HG03045 (cell line): ENCODE data around the gene SLC12A4.
"Not testable (repeated sequence)": the region's sequence is repeated elsewhere in the genome, so short reads cannot be mapped to it uniquely, and the experiment has no call there.

Experiments used
- ATAC-seq: cut with Tn5 transposase; IDR thresholded peaks from one replicate; pipeline ENCODE4 v1.9.1; 2021; ENCODE audit warnings: mild to moderate bottlenecking, moderate library complexity; ENCODE audit not compliant: unreplicated experiment

SLC12A4 gene

GRCh38 chr16:67988675-67989074 is 20.2 kb upstream of the SLC12A4 start:
- ATAC-seq = no peak

DNA sequence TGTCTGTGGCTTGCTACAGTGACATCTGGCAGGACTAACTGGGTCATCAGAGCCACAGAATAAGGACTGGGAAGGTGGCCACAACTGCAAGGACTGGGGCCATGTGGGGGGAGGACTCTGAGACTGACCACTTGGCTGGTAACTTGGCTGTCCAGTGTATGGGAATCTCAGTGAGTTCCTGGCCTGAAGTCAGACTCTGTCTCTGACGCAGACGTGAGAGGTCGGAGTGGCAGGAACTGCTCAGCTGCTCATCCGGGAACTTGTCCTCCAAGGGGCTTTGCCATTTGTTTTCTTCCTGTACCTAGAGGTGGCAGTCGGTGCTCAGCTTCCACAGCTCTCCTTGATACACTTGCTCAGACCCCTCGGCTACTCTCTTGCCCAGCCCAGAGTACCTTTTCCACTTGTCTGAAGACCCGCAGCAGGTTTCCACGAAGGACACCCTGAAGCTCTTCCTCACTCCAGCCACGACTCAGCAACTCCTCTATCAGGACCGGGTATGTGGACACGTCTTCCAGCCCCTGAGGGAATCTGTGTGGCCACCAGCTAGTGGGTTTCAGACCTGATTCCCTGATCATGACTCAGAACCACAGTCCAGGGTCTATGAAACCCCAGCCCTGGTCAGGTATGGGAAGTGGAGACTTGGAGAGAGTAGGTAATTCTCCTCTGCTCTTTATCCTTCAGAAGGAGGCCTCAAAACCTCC is 19.2 kb upstream of the SLC12A4 start:
- no peak for ATAC-seq

- no peak for ATAC-seq
Observed at GRCh38 chr16:67986949-67987348, 18.5 kb upstream of the SLC12A4 start.

GRCh38 chr16:67982011-67982696 is 13.7 kb upstream of the SLC12A4 start:
- no peak for ATAC-seq

DNA sequence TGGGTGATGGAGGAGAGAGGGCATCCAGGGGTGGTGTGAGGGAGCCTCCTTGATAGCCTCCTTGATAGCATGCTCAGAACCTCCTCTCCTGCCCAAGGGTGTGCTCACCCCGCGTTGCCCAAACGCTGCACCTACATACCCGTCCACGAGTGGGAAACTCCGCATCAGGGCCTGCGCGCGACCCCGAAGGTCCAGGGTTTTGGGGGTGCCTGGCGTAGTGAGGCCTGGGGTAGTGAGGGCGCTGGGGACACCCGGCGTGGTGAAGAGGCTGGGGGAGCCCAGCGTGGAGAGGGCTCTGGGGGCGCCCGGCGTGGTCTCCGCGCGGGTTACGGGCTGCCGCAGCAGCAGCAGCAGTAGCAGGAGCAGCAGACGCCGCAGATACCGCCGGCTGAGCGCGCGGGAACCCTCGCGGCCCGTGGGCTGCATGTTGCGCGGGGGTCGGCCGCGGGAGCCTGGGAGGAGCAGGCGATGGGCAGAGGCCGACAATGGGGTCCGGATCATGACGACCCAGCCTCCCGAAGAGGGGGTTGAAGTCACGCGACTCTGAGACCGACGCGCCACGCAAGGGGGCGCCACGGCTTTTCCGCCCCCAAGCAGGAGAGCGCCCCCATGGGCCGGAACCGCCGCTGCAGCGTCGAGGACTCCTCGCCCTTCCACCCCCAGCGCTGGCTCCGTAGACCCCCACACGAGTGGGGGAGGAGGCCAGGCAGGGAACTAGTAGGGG is 11.7 kb upstream of the SLC12A4 start, which contains the start of gene DPEP3:
Gene DPEP3, minus strand, starts transcription at position 545 of the 724 bp plus-strand sequence. Its CDS starts 119 bp downstream, at position 426.
- no peak for ATAC-seq

DNA sequence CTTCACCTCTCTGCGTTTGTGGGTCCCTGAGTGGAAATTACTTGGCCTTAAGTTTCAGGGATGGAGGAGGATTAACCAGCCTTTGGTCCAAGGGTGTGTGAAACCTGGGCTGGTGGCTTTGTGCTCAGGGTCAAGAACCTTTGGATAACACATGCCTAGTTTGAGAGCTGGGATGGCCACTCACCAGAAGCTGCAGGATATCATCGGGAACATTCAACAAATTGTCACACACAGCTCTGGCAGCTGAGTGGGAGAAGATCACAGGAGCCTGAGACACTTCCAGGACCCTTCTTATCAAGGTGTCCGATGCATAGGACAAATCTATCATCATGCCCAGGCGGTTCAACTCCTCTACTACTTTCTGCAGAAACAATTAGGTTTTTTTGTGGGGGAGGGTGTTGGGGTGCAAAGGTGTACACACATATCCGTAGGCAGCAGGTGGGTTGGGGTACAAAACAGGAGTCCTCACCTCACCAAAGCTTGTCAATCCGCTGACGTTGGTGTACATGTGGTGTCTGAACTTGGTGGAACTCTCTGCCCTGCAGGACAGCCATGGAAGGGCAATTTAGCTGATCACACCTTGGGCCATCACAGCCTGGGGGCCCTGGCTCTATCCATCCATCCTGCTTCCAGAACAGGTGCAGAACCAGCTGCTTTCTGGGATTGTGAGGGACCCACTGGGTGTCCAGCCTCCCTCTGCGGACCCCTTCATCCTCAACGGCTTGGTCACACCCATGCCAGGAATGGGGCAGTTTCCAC is 9.2 kb upstream of the SLC12A4 start:
- ATAC-seq = no peak

GRCh38 chr16:67977005-67977404 is 8.6 kb upstream of the SLC12A4 start:
- no peak for ATAC-seq

GRCh38 chr16:67976205-67976604 is 7.8 kb upstream of the SLC12A4 start:
- no peak for ATAC-seq

DNA sequence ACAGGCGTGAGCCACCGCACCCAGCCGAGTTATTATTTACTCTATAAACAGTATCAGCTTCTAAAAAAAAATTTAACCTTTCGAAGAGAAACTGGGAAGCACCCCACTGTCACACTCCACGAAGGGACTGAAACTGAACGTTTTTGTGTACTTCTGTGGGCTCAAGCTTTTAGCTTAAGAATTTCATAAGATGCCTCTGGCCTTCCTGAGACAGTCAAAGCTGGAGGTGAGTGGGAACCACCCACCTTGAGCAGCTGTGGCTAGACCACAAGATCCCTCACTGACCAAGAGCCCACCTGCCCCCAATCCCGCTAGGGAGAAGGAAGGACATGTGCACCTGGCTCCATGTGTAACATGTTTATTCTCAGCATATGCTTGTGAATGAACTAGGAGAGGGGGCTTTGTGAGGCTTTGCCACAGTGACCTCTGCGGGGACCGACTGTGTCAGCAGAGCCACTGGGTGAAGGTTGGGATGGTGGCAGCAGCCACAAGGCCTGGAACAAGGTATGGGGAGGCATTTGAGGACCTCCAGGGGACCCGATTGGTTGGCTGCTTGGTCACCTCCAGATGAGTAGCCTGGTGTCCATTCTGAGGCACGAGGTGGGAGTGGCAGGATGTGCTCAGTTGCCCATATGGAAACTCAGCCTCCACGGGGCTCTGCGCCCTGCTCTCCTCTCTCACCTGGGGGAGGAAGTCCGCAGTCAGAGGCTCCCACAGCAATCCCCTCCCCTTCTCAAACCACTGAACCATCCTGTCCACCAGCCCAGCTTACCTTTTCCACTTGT is 7.1 kb upstream of the SLC12A4 start:
- ATAC-seq = peak; percentile 46

GRCh38 chr16:67972285-67972684 is 3.8 kb upstream of the SLC12A4 start:
- not testable (repeated sequence) for ATAC-seq

- ATAC-seq = no peak
Observed at GRCh38 chr16:67971111-67971510, 2.7 kb upstream of the SLC12A4 start.

DNA sequence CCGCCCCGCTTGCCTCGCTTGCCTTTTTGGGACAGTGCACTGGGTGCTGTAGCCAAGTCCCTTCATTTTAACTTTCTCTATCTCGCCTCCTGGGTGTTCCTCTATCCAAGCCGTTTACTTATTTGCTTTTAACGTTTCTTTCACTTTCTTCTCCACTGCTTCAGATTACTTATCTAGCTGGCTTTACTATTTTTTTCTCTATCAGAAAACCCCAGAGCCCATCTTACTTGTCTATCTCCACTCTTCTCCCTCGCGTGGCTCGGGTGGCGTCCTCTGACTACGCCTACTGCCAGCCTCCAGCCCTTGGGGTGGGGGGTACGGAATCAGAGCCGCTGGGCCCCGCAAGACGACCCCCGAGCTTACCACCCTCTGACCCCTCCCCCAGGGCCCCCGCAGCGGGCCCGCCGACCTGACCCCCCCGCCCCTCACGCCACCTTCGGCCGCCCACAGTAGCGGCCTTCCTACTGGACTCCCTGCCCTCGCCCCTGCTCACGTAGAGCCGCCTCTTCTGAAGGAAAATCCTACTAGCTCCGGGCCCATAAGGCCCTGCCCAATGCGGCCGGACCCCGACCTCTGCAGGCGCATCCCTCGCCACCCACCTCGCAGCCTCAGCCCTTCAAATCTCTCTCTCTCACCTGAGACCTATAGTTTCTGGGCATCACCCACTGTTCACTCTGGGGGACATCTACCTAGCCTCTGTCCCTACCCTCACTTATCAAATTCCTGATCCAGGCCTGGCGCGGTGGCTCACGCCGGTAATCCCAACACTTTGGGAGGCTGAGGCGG is 1.0 kb upstream of the SLC12A4 start:
- ATAC-seq = no peak

GRCh38 chr16:67967958-67968399 is 458 bp downstream of the SLC12A4 start:
- peak; percentile 21 for ATAC-seq

DNA sequence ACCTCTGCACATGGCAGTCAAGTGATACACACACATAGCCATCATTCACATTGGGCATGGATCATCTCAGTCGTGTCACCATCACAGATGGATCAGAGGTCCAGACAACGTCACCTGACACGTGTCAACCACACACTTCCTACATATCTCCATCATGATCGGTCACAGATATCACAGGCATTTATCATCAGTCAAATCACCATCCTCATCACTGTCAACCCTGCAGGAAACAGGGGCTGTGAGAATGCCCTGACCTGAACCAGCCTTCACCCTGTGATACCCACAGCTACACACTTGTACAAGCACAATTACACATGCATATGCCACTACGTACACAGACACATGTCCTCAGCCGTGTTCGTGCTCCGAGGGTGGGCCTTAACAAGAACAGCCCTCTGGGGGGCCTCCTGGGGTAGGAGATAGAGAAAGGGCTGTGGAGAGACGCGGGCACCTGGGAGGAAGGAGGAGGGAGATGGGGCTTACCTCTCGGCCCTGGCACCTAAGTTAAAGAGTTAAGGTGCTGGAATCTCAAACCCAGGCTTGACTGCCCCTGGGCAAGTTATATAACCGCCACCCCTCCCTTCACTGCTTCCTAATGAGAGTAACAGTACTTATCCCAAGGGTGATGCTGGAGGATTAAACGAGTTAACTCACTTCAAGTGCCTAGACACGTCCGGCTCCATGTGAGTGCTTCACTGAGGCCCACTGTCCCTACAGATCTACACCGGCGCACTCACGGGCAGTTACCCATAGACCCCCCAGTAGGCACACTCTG is 1.1 kb downstream of the SLC12A4 start:
- no peak for ATAC-seq

- no peak for ATAC-seq
Observed at GRCh38 chr16:67966549-67967182, 1.8 kb downstream of the SLC12A4 start.

- no peak for ATAC-seq
Observed at GRCh38 chr16:67965668-67966548, 2.5 kb downstream of the SLC12A4 start.

DNA sequence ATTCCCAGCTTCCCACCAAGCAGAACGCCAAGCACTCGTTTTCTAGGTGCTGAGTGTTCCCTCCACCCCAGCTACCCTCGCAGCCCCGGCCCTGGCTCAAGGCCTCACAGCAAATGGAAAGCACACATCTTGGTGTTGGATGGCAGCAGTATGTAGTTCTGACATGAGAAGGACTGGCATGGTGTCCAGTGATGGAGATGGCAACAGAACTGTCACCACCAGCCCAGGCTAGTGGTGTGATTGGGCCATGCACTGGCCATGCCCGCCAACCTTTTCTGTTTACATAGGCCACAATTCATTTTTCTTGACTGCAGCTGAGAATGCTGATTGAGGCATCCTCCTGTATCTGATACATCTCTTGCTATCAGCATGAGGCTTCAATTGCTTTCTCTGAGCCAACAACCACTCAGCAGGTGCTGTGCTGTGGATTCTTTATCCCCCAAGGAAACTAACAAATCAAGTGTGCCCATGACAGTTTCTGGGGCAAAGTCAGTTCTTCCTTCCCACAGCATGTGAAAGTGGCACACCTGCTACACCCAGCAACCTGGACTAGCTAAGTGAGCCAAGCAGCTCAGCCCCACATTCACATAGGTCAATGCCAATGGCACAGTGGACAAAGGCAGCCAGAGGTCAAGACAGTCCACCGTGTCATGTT is 3.8 kb downstream of the SLC12A4 start:
- no peak for ATAC-seq
